Endothelial cell of umbilical vein (primary cell): Measurements from ENCODE around the gene ADIG. TPM values are rescaled to one million over a fixed set of nuclear protein-coding genes. Genes with fewer than 3 reads are reported as not detected.

Source experiments
- BruUV-seq: library from RNA; stranded (reverse); fragments of 400-500 nt; replicated peaks from 2 replicates; lab custom pipeline; 2021; lab: Mats Ljungman, UMichigan
- CTCF ChIA-PET: fragments of 300-600, 350-600 bp; sonication (Branson Sonifier 250); formaldehyde crosslinking; loops from one replicate; lab custom pipeline; 2021; ENCODE audit warnings: antibody characterized with exemption, inconsistent platforms; lab: Charles Lee
- POLR2A ChIA-PET: fragments of 300-600, 350-600 bp; sonication (Branson Sonifier 250); formaldehyde crosslinking; loops from one replicate; lab custom pipeline; 2021; ENCODE audit warnings: antibody characterized with exemption, inconsistent platforms; lab: Charles Lee
- DNase-seq: peaks from one replicate; pipeline ENCODE4 v3.0.0-alpha.2; 2011; ENCODE audit warnings: low read depth, low spot score
- FAIRE-seq: peaks from 2 replicates; lab custom pipeline; 2011; peaks lifted over from hg19 to GRCh38; lab: Jason Lieb, UNC
- H2AFZ ChIP-seq: 2 replicates; pipeline ENCODE4 v1.6.0; 2012; ENCODE audit warnings: low read depth, low read length, control low read depth, inconsistent platforms
- H3K27ac ChIP-seq: 2 replicates; pipeline ENCODE4 v1.5.1; 2011; ENCODE audit warnings: low read depth, mild to moderate bottlenecking, control low read depth, low read length, moderate library complexity; ENCODE audit not compliant: insufficient read depth
- H3K27me3 ChIP-seq, 2 experiments: 2 replicates each; pipeline versions ENCODE4 v1.6.0 to v1.6.1; 2011; ENCODE audit warnings: low read length in 2 of 2, mixed read lengths in 1 of 2; ENCODE audit not compliant: control insufficient read depth in 2 of 2, insufficient read depth in 2 of 2
- H3K36me3 ChIP-seq, 2 experiments: 2 replicates in 1 of 2; 3 replicates in 1 of 2; pipeline ENCODE4 v1.5.1; 2011; ENCODE audit warnings: low read length in 2 of 2, mild to moderate bottlenecking in 1 of 2, moderate library complexity in 1 of 2; ENCODE audit not compliant: control insufficient read depth in 2 of 2, insufficient read depth in 2 of 2; ENCODE audit errors: extremely low read depth in 1 of 2
- H3K4me1 ChIP-seq: 3 replicates; pipeline ENCODE4 v1.5.1; 2011; ENCODE audit warnings: mild to moderate bottlenecking, low read length; ENCODE audit not compliant: control insufficient read depth, insufficient read depth; ENCODE audit errors: extremely low read depth
- H3K4me2 ChIP-seq: 2 replicates; pipeline ENCODE4 v1.6.1; 2011; ENCODE audit warnings: low read length, control low read depth, mixed read lengths; ENCODE audit not compliant: insufficient read depth
- H3K4me3 ChIP-seq, 3 experiments: fragments of 200-600 bp in 1 of 3; sonication (generic), shearing (Covaris generic) in 1 of 3; replicated peaks in 1 of 3; 2 replicates each; pipeline ENCODE4 v1.5.1; 2011 to 2016; ENCODE audit warnings: control low read depth in 3 of 3, low read length in 3 of 3, mild to moderate bottlenecking in 2 of 3, inconsistent platforms in 1 of 3, low read depth in 1 of 3, moderate library complexity in 1 of 3; ENCODE audit not compliant: insufficient read depth in 1 of 3
- H3K79me2 ChIP-seq: 2 replicates; pipeline ENCODE4 v1.6.0; 2012; ENCODE audit warnings: low read length, inconsistent platforms; ENCODE audit not compliant: control insufficient read depth, insufficient read depth
- H3K9ac ChIP-seq: replicated peaks from 2 replicates; pipeline ENCODE3; 2011; ENCODE audit warnings: low read length, control low read depth; ENCODE audit not compliant: insufficient read depth; ENCODE audit errors: extremely low read depth
- H3K9me1 ChIP-seq: replicated peaks from 3 replicates; pipeline ENCODE4 v1.6.0; 2011; ENCODE audit warnings: mild to moderate bottlenecking, low read length; ENCODE audit not compliant: control insufficient read depth, insufficient read depth; ENCODE audit errors: extremely low read depth
- H3K9me3 ChIP-seq: replicated peaks from 2 replicates; pipeline ENCODE4 v1.5.1; 2012; ENCODE audit warnings: low read length, inconsistent platforms; ENCODE audit not compliant: control insufficient read depth, insufficient read depth
- H4K20me1 ChIP-seq: replicated peaks from 2 replicates; pipeline ENCODE3; 2011; ENCODE audit warnings: mild to moderate bottlenecking, low read length; ENCODE audit not compliant: control insufficient read depth, insufficient read depth; ENCODE audit errors: extremely low read depth
- EZH2 ChIP-seq: IDR thresholded peaks from 2 replicates; pipeline ENCODE4 v1.6.1; 2012; ENCODE audit warnings: borderline replicate concordance, low read depth, mild to moderate bottlenecking, moderate library complexity, low read length, inconsistent platforms; ENCODE audit not compliant: severe bottlenecking
- FOS ChIP-seq: IDR thresholded peaks from 2 replicates; pipeline ENCODE4 v1.6.1; 2011; ENCODE audit warnings: mild to moderate bottlenecking, low read length, moderate library complexity, borderline replicate concordance; ENCODE audit not compliant: insufficient read depth
- GATA2 ChIP-seq: IDR thresholded peaks from 2 replicates; pipeline ENCODE4 v1.7.0; 2011; ENCODE audit warnings: low read depth, mild to moderate bottlenecking, moderate library complexity, mixed read lengths, low read length; ENCODE audit not compliant: insufficient read length, insufficient read depth
- JUN ChIP-seq: IDR thresholded peaks from 2 replicates; pipeline ENCODE4 v1.6.1; 2011; ENCODE audit warnings: borderline replicate concordance, low read depth; ENCODE audit not compliant: insufficient read length, insufficient read depth
- MYC ChIP-seq: IDR thresholded peaks from one replicate; pipeline ENCODE4 v1.6.1; 2011; ENCODE audit warnings: mild to moderate bottlenecking, low read depth, low read length
- POLR2A ChIP-seq: IDR thresholded peaks from 2 replicates; pipeline ENCODE4 v1.6.1; 2012; ENCODE audit warnings: low read depth, mild to moderate bottlenecking, control low read depth, low read length
- POLR2AphosphoS5 ChIP-seq: IDR thresholded peaks from 2 replicates; pipeline ENCODE4 v1.6.1; 2012; ENCODE audit warnings: low read depth, mild to moderate bottlenecking, control low read depth, low read length, moderate library complexity; ENCODE audit not compliant: insufficient read depth
- dilution Hi-C: fragments of 300-500 bp; cut with MboI; formaldehyde crosslinking; loops from one replicate; pipeline ENCODE4 v1.15.0; 2019; ENCODE audit warnings: low sequenced_read_pairs; ENCODE audit not compliant: extremely low pct_ligation_motif_present
- intact Hi-C: fragments of 100-400 bp; cut with micrococcal nuclease; formaldehyde crosslinking; loops from one replicate; pipeline ENCODE4 v1.10.0; 2022
- polyA plus RNA-seq, 4 experiments: library from polyadenylated mRNA; depleted of rRNA in 3 of 4; stranded (reverse) in 3 of 4; unstranded in 1 of 4; fragments of >200 nt; gene quantifications; 2 replicates each; pipeline versions ENCODE4 v1.2.1 to v1.2.3, GENCODE V29; 2011 to 2012; ENCODE audit warnings: missing spikeins in 1 of 4
- total RNA-seq: library from RNA; stranded (reverse); gene quantifications from 2 replicates; pipeline ENCODE4 v1.2.3, GENCODE V29; 2021
- TF ChIP-seq, protein P1 (sequence below): IDR thresholded peaks from 2 replicates; pipeline ENCODE4 v1.6.1; 2011; ENCODE audit not compliant: insufficient read depth, insufficient read length
- TF ChIP-seq, protein P2 (sequence below), 2 donors: IDR thresholded peaks; 1 replicate in 1 of 2; 2 replicates in 1 of 2; pipeline ENCODE4 v1.5.1; 2011; ENCODE audit warnings: low read length in 2 of 2, mild to moderate bottlenecking in 2 of 2, moderate library complexity in 2 of 2, control low read depth in 1 of 2, inconsistent platforms in 1 of 2, low read depth in 1 of 2; ENCODE audit not compliant: insufficient read depth in 1 of 2; ENCODE audit errors: extremely low read depth in 1 of 2

The ADIG gene
- total and polyA plus RNA-seq, 2 donors (not counting 3 experiments of a cell fraction or from before 2014, with no cell fraction given), result not detected

DNA sequence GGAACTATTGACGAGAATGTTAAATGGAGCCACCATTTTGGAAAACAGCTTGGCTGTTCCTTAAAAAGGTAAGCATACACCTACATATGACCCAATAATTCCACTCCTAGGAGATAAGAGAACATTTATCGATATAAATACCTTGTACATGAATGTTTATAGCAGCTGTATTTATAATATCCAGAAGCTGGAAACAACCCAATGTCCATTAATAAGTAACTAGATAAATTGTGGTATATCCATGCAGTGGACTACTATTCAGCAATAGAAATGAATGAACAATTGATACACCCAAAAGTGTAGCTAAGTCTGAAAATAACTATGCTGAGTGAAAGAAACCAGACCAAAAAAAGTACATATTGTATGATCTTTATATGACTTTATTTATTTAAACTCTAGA, 42.2 kb upstream of the ADIG start:
- no peaks in the 10 kb centered on the region for H3K9me3 ChIP-seq
- H4K20me1 ChIP-seq, result no peaks in the 10 kb centered on the region
- no peaks in the 10 kb centered on the region for H3K79me2 ChIP-seq
- no peak overlapping the region for H2AFZ ChIP-seq
- no peaks in the 10 kb centered on the region for H3K4me1 ChIP-seq
- BruUV-seq, result no TSS peak
- H3K4me2 ChIP-seq, result no peak overlapping the region
- FAIRE-seq (no peak), DNase-seq (no peak)
- H3K9me1 ChIP-seq, result no peaks in the 10 kb centered on the region
- no peak overlapping the region for H3K27ac ChIP-seq
- H3K27me3 ChIP-seq, result no peaks in the 10 kb centered on the region
- H3K9ac ChIP-seq, result no peak overlapping the region
- H3K4me3 ChIP-seq, result no peak overlapping the region
- dilution Hi-C loops (no loop called here), intact Hi-C loops (no loop called here)
- CTCF ChIA-PET, result interaction anchor here (1.3 kb wide), 1 partner anchor 12 kb away, joined by 3 read pairs; no protein-coding TSS in a partner anchor
- POLR2A ChIA-PET, result no interaction called here
- TF ChIP-seq JUN (no peak), FOS (no peak), POLR2A (no peak)
- TF ChIP-seq, protein P1, sequence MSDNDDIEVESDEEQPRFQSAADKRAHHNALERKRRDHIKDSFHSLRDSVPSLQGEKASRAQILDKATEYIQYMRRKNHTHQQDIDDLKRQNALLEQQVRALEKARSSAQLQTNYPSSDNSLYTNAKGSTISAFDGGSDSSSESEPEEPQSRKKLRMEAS, result no peak
- peaks cover 29 to 36% of the 10 kb centered on the region in 2 experiments for H3K36me3 ChIP-seq

DNA sequence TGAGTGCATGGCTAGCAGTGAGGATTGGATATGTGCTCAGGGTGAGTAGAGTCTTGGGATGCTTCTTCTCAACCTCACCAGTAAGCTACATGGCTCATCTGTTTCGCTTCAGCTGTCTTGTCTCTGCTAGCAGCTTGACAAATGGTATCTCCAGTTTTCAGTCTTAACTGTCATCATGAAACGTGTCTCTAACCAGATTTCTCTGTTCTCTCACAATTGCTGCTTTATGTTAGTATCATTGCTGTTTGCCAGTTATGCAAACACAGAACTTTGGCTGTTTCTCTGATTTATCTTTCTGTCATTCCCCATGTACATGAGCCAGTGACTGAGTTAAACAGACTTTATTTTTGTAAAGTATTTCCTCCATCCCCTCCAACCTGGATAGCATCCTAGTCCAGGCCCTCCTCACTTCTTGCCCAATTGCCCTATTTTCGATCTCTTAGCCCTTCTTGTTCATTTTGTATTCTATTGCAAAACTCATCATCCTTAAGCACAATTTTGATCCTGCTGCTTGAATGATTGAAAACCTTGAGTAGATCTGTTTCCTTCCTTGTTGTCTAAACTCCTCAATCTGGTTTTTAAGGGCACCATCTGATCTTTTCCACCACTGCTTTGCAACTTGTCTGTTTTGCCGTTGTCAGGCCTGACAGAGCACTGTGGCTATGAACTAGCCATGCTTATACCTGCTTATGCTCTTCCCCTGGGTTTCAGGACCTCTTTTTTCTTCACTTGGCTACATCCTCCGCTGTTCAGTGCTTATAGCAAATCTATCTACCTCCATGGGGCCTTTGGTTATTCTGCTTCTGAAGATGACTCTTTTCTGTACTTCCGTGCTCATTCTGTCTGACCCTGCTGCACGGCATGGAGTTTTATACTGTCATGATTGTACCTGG, 37.7 kb upstream of the ADIG start:
- FAIRE-seq, result no peak
- Histone ChIP-seq H3K4me3 (no peak overlapping the region), H3K9me3 (no peaks in the 10 kb centered on the region), H3K4me1 (no peaks in the 10 kb centered on the region), H3K9ac (no peak overlapping the region), H3K36me3 (peaks cover 21 to 36% of the 10 kb centered on the region in 2 experiments), H3K4me2 (no peak overlapping the region), H2AFZ (no peak overlapping the region), H3K27ac (no peak overlapping the region), H4K20me1 (no peaks in the 10 kb centered on the region), H3K27me3 (no peaks in the 10 kb centered on the region), H3K9me1 (peaks cover 3% of the 10 kb centered on the region), H3K79me2 (no peaks in the 10 kb centered on the region)
- ChIA-PET POLR2A (no interaction called here), CTCF (no interaction called here)
- TF ChIP-seq, protein P1, result no peak
- TF ChIP-seq FOS, result no peak
- no peak for TF ChIP-seq EZH2
- TF ChIP-seq GATA2, result no peak
- no peak for TF ChIP-seq MYC
- TF ChIP-seq, protein P2, sequence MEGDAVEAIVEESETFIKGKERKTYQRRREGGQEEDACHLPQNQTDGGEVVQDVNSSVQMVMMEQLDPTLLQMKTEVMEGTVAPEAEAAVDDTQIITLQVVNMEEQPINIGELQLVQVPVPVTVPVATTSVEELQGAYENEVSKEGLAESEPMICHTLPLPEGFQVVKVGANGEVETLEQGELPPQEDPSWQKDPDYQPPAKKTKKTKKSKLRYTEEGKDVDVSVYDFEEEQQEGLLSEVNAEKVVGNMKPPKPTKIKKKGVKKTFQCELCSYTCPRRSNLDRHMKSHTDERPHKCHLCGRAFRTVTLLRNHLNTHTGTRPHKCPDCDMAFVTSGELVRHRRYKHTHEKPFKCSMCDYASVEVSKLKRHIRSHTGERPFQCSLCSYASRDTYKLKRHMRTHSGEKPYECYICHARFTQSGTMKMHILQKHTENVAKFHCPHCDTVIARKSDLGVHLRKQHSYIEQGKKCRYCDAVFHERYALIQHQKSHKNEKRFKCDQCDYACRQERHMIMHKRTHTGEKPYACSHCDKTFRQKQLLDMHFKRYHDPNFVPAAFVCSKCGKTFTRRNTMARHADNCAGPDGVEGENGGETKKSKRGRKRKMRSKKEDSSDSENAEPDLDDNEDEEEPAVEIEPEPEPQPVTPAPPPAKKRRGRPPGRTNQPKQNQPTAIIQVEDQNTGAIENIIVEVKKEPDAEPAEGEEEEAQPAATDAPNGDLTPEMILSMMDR (IDR thresholded peaks at IDR 0.05; ENCODE audit: extremely low read depth in 1 of 2, insufficient read depth in 1 of 2, low read depth in 1 of 2, low read length in 2 of 2), result no peak
- no peak for TF ChIP-seq POLR2AphosphoS5
- no peak for TF ChIP-seq JUN
- TF ChIP-seq POLR2A, result no peak
- BruUV-seq, result no TSS peak
- dilution Hi-C loops, result no loop called here
- intact Hi-C loops, result no loop called here
- no peak for DNase-seq
